Left colon (tissue), 2 donors: ENCODE results near the gene RTEL1. TPM values are rescaled to one million over a fixed set of nuclear protein-coding genes. Genes with fewer than 3 reads are reported as not detected.
"Not testable (repeated sequence)": the region's sequence is repeated elsewhere in the genome, so short reads cannot be mapped to it uniquely, and the experiment has no call there.

ENCODE experiments used
- ATAC-seq: fragments of 200-7000 bp; cut with Tn5 transposase; one replicate; pipeline ENCODE4 v1.9.1; 2020; ENCODE audit warnings: mild to moderate bottlenecking, moderate library complexity
- DNase-seq, 2 donors: peaks; one replicate each; pipeline ENCODE4 v3.0.0-alpha.2; 2020
- intact Hi-C, 2 donors: fragments of 100-400 bp; cut with DNase I in 1 of 2; cut with micrococcal nuclease in 1 of 2; formaldehyde crosslinking; loops; one replicate each; pipeline versions ENCODE4 v1.11.2 to v1.14.0; 2022; cut with DNase I, micrococcal nuclease
- long read RNA-seq: library from polyadenylated mRNA; unstranded; transcript quantifications from one replicate; pipeline ENCODE4 v2.0.0, GENCODE V29; 2021
- total RNA-seq, 2 donors: library from RNA; stranded (reverse); fragmentation: NEBNext Ultra II Directional; extraction: Animal tissue kit (Norgen Biotek cat#: 25700); gene quantifications; one replicate each; pipeline ENCODE4 v1.2.1, GENCODE V29; 2021
- donor health status: DM: no; HTN: no; CAD: no.
- donor health status: DM: yes; HTN: yes; CAD: no.

RTEL1 gene
- 10 to 100 TPM; 16.9 to 34.6 TPM for total RNA-seq
- long read RNA-seq, partial matches to known transcripts: 20 of 24 reads
- long read RNA-seq, other reads (novel, unspliced or antisense): 4 of 24 reads

- ATAC-seq: peak; percentile 97
- DNase-seq: peak; percentile 89 to 92
- intact Hi-C loops: no loop called here
Observed at GRCh38 chr20:63657937-63658748, at the start of gene RTEL1. TSS of gene RTEL1 (plus strand) at chr20:63658312. CDS start at chr20:63659403, 1,091 bp downstream.

DNA sequence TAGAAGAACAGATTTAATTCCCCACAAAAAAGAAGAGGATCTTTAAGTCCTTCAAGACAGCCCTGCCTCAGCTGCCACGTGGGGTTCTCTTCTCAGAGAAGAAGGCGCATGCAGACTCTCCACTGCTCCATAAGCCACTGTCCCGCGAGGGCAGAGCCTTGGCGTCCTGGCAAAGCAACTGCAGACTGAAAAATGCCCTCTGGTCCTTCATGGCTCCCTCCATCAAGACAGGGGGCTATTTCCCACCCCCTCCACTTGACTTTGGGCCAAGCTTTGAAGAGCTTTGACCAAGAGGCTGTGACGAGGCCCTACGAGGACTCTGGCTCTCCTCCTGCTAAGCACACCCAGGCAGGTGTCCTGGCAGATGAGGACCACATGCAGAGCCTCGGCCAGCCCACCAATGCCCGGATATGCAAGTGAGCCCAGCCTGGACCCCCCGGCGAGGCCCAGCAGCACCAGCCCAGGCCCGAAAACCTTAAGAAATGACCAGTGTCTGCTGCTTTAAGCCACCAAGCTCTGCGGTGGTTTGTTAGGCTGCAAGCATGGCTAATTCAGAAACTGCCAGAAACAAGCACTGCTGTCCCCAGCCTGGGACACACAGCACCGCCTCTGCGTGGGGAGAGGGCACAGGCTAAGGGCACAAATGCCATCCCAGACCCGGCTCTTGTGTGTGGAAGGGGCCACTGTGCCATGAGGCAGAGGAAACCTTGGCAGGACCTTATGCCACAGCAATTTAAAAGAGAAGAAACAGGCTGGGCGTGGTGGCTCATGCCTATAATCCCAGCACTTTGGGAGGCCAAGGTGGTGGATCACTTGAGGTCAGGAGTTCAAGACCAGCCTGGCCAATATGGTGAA, 47.3 kb upstream of the RTEL1 start:
- intact Hi-C loops: no loop called here
- DNase-seq (no peak), ATAC-seq (no peak)

GRCh38 chr20:63611646-63612045, 46.5 kb upstream of the RTEL1 start:
- no peak for DNase-seq
- no peak for ATAC-seq
- intact Hi-C loops: no loop called here

DNA sequence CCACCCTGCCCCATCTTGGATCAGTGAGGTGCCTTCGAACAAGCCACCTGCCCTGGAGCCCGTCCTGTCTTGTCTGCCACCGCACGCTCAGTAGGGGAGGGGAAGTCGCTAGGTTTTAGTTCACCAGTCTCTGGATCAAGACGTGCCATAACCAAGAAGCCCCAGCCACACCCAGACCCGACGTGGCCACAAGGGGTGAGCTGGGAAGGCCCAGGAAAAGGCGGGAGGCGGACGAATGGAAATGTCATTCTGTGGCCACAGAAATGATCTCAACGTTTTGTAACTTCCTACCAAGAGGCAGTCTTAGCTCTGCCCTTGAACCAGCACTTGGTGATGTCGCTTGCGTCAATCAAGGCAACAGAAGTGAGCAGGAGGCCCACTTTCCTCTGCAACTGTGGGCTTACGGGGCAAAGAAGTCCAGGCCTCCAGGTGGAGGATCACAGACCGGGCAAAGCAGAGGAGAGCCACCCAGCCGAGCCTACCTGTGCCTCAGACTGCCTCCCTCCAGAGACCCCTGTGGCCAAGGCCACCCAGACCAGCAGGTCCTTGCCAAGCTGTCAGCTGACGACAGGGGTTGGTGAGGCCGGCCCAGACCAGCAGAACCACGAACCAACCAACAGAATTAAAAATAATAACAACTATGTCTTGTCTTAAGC, 45.7 kb upstream of the RTEL1 start:
- intact Hi-C loops: no loop called here
- DNase-seq (no peak), ATAC-seq (no peak)

- intact Hi-C loops, DNase-seq, ATAC-seq: not testable (repeated sequence)
Observed at GRCh38 chr20:63613863-63614594, 44.1 kb upstream of the RTEL1 start.

DNA sequence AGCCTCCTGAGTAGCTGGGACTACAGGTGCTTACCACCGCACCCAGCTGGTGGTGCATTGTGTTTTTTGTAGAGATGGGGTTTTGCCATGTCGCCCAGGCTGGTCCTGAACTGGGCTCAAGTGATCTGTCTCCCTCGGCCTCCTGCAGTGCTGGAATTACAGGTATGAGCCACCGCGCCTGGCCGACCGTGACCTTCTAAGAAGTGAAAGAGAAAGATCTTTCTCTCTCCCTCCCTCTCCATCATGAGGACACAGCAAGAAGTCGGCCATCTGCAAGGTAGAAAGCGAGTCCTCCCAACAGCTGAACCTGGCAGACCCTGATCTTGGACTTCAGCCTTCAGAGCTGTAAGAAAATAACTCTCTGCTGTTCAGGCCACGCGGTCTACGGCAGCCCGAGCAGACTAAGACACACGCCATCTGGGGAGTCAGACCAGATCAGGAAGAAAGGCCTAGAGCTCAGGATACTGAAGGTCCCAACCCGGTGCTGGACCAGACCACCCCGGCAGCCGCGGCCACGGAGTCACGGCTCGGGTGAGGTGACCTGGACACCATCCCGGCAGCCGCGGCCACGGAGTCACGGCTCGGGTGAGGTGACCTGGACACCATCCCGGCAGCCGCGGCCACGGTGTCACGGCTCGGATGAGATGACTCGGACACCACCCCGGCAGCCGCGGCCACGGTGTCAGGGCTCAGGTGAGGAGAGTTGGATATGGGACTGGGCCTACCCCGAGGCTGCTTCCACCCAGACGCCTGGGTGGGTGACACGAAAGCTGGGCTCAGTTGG, 40.8 kb upstream of the RTEL1 start:
- ATAC-seq: no peak
- DNase-seq: no peak
- intact Hi-C loops: no loop called here

- intact Hi-C loops: no loop called here
- ATAC-seq: no peak
- no peak for DNase-seq
Observed at GRCh38 chr20:63617876-63618265, 40.2 kb upstream of the RTEL1 start.

DNA sequence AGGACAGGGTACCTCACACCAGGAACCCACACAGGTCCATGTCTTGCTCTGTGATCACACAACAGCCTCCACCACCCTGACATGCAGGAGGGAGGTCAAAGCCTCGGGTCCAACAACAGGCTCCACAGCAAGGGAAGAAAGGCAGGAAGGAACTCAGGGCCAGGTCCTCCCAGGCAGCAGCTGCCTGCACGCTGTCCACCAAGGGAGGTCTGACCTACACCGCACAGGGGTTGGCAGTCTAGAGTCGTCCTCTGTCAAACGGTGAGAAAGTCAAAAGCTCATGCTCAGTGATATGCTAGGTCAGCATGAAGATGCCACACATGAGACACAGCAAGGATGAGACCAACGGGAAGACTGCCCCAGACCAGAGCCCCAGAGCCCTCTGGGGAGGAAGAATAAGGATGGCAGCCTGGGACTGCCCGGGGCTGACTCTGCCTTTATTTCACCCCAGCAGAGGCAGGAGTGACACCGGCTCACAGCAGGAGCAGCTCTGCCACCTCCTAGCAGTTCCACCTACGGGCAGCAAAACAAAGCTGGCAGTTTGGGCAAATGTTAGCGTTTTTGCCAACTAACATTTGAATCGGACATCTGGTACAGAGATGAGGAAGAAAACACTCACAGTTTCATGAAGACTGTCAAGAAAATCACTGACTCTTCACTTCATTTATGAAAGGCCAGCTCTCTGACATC, 39.7 kb upstream of the RTEL1 start:
- ATAC-seq: no peak
- no peak for DNase-seq
- intact Hi-C loops: no loop called here

GRCh38 chr20:63619086-63619485, 39.0 kb upstream of the RTEL1 start:
- ATAC-seq: no peak
- no peak for DNase-seq
- intact Hi-C loops: no loop called here

- DNase-seq (no peak), ATAC-seq (no peak)
- intact Hi-C loops: no loop called here
Observed at GRCh38 chr20:63619505-63619904, 38.6 kb upstream of the RTEL1 start.

DNA sequence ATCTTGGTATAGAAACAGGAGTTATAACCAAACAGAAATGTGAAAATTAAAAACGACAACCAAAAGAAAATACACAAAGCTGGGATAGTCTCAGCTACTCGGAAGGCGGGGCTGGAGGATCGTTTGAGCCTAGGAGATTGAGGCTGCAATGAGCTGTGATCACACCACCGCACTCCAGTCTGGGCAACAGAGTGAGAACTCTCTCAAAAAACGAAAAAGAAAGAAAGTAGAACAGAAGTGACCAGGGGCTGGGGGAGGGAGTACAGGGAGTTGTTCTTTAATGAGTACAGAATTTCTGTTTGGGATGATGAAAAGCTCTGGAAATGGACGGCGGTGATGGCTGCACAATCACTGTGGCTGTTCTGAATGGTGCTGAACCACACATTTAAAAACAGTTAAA, 37.1 kb upstream of the RTEL1 start:
- no peak for ATAC-seq
- intact Hi-C loops: no loop called here
- DNase-seq: no peak

- DNase-seq (no peak), ATAC-seq (no peak)
- intact Hi-C loops: no loop called here
Observed at GRCh38 chr20:63622096-63622495, 36.0 kb upstream of the RTEL1 start.

DNA sequence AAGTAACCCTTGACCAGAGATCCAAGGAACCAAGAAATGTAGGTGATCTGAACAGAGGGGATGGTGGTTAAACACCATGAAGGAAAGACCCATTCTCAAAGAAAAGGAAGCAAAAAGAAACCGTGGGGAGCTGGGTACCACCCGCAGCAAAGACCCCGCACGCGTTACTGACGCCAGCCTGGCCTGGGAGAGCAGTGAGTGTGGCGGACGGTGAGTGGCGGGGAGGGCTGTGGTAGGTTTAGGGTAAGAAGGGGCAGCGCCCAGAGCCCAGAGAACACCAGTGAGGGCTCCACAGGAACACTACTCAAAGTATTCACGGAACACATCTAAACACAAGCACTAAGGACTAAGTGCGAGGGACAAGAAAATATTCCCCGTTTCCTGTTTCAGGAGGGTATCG, 35.4 kb upstream of the RTEL1 start:
- intact Hi-C loops: no loop called here
- ATAC-seq (no peak), DNase-seq (no peak)

DNA sequence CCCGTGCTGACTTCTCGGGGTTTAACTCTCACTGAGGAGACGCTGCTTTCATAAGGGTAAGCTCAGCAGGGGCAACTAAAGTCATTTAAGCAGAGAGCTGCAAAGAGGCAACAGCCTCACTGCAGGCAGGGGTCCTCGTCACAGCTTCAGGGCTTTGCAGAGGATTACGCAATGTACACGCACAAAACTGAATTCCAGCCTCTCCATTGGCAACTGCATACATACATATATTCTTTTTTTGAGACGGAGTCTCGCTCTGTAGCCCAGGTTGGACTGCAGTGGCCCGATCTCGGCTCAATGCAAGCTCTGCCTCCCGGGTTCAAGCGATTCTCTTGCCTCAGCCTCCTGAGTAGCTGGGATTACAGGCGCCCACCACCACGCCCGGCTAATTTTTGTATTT, 33.6 kb upstream of the RTEL1 start:
- DNase-seq (no peak), ATAC-seq (no peak)
- intact Hi-C loops: no loop called here

- DNase-seq: peak in 1 of 2 donors; percentile 39
- no peak for ATAC-seq
- intact Hi-C loops: no loop called here
Observed at GRCh38 chr20:63625771-63626423, 32.2 kb upstream of the RTEL1 start.

DNA sequence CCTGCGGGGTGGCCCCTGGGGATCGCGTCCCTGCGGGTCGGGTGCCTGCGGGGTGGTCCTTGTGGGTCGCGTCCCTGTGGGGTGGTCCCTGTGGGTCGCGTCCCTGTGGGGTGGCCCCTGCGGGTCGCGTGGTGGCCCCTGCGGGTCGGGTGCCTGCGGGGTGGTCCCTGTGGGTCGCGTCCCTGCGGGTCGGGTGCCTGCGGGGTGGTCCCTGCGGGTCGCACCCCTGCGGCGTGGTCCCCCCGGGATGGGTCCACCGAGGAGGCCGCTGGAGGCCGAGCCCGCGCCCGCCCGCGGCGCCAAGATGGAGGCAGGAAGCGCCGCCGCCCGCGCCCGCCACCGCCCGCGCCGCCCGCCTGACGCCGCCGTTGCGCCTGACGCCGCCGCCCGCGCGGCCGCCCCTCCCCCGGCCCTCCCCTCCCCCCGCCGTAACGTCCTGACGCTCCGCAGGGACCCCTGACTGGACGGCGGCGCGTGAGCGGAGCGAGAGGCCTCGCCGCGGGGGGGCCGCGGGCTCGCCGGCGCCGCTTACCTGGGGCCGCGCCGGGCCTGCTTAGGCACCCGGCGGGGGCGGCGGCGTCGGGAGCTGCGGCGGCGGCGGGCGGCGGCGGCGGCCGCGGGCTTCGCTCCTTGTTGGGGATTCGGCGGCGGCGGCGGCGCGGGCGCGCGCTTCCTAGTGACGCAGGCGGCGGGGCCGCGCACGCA, 31.5 kb upstream of the RTEL1 start, which contains the start of gene GMEB2:
Gene GMEB2, minus strand, starts transcription at position 678 of the 705 bp plus-strand sequence. CDS start 7,704 bp downstream, outside the sequence.
- peak; percentile 49 for ATAC-seq
- DNase-seq: peak; percentile 61 to 80
- intact Hi-C loops: no loop called here
